CD4-positive, alpha-beta T cell treated with Interleukin-15 for 4 hours (primary cell): Measurements from ENCODE around the gene EXTL1.
"Not testable (repeated sequence)": the region's sequence is repeated elsewhere in the genome, so short reads cannot be mapped to it uniquely, and the experiment has no call there.

Source experiments
- DNase-seq: peaks from one replicate; pipeline ENCODE4 v3.0.0-alpha.2; 2020; ENCODE audit warnings: low spot score

EXTL1 gene, protein sequence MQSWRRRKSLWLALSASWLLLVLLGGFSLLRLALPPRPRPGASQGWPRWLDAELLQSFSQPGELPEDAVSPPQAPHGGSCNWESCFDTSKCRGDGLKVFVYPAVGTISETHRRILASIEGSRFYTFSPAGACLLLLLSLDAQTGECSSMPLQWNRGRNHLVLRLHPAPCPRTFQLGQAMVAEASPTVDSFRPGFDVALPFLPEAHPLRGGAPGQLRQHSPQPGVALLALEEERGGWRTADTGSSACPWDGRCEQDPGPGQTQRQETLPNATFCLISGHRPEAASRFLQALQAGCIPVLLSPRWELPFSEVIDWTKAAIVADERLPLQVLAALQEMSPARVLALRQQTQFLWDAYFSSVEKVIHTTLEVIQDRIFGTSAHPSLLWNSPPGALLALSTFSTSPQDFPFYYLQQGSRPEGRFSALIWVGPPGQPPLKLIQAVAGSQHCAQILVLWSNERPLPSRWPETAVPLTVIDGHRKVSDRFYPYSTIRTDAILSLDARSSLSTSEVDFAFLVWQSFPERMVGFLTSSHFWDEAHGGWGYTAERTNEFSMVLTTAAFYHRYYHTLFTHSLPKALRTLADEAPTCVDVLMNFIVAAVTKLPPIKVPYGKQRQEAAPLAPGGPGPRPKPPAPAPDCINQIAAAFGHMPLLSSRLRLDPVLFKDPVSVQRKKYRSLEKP

DNA sequence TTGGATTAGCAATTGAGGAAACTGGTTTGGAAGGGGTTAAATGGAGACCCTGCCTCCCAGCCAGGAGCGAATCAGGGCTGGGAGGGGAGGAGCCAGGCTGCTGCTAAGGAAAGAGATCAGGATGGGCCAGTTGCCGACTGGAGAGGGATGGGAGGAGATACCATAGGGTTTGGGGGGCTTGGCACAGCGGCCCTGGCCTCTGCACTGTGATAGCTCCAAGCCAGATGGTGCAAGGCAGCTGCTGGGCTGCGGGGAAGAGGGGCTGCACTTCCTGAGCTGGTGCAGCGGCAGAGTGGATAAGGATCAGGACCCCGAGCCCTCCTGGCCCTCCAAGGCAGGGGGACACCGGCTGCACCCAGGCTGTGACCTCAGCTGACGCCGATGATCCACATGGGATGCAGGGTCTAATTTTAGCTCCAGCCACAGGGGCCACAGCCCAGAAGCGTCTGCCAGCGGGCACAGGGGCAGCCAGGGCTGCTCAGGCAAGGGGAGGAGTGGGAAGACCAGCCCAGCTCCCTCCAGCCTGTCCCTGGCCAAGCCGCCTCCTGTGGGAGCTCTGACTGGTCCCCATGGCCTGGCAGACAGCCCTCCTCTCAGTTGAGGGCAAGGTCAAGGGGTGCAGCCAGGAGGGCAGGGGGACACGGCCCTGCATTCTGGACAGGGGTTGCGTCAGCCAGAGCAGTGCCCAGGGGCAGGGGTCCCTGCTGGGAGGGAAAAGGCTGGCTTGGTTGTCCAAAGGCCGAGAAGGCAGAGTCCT lies at the start of gene EXTL1:
TSS of gene EXTL1 (plus strand) at position 129 of the 757 bp plus-strand sequence. CDS start 872 bp downstream, outside the sequence.
- DNase-seq: no peak

DNA sequence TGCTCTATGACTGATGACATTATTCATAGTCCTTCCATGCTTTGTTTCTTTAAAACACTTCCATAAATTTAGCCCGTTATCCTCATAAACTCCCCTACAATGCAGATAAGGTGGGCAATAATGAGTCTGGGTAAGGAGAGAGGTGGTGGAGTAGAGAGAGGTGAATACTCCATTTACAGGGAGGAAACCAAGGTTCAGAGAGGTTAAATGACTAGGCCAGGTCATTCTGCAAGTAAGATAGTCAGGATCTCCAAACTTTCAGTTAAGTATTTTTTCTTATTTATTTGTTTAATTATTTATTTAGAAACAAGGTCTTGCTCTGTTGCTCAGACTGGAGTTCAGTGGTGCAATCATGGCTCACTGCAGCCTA lies 49.8 kb upstream of the EXTL1 start:
- DNase-seq: no peak

GRCh38 chr1:25973610-25974321 lies 47.8 kb upstream of the EXTL1 start:
- no peak for DNase-seq

DNA sequence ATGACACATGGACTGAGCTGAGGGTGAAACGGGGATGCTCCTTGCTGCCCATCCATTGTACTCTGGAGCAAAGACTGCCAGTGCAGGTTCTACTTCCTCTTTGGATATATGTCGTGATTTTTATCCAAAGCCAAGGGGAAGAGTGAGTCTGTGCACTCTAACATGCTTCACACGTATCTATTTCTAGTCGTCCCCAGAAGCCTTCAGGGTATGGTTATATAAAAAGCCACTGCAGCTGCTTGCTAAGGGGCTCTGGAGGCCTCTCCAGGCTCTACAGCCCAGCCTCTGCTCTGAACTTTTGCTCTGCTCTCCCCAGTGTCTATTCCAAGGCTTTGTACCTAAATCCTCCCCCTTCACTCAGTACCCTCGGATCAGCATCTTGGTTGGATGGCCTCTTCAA lies 43.8 kb upstream of the EXTL1 start:
- no peak for DNase-seq

DNA sequence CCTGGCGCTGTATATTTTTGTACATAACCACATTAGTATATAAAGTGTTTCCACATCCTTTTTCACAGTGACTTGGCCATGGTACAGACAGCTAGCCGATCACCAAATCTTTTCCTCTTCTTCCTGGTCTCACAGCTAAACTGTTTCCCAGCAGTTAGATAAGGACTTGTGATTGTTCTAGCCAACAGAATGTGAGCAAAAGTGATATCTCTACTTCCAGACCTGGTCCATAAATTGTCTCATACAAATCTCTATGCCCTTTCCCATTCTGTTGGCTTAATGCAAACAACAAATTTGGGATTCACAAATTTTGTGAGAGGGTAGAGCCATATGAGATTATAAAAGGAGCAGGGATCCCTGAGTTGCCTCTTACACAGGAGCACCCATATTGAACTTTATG lies 43.2 kb upstream of the EXTL1 start:
- DNase-seq: no peak

DNA sequence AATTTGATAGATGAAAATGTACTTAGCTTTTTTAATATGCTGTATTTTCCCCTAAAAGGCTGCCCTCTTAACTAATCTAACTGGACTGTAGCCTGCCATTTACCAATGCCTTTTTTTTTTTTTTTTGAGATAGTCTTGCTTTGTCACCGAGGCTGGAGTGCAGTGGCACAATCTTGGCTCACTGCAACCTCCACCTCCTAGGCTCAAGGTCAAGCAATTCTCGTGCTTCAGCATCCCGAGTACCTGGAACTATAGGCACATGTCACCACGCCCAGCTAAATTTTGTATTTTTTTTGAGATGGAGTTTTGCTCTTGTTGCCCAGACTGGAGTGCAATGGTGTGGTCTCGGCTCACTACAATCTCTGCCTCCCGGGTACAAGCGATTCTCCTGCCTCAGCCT lies 42.4 kb upstream of the EXTL1 start:
- no peak for DNase-seq

DNA sequence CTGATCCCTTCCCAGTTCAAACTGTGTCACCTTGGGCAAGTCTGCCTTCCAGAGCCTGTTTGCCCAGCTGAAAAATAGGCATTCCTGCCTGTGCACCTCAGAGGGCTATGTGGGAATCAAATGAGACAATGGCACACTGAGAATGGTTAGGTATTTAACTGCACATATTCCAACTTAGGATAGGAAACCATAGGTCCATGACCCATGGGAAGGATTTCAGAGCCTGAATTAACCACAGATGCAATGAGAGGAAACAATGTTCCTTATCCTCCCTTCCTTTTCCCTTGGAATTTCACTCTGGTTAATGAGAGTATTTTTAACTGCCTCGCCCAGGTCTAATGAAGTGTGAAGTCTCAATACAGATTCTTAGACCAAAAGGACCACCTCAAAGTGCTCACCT lies 36.4 kb upstream of the EXTL1 start:
- DNase-seq: no peak

- DNase-seq: no peak
Observed at GRCh38 chr1:25985670-25986069, 35.9 kb upstream of the EXTL1 start.

DNA sequence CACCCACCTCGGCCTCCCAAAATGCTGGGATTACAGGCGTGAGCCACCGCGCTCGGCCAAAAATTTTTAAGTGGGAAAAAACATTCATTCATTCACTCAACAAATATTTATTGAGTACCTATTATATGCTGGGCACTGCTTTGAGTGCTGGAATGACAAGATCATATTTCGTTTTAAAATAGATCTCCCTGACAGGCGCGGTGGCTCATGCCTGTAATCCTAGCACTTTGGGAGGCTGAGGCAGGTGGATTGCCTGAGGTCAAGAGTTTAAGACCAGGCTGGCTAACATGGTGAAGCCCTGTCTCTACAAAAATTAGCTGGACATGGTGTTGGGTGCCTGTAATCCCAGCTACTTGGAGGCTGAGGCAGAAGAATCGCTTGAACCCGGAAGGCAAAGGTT lies 34.8 kb upstream of the EXTL1 start:
- DNase-seq: not testable (repeated sequence)

- no peak for DNase-seq
Observed at GRCh38 chr1:25987951-25988350, 33.6 kb upstream of the EXTL1 start.

DNA sequence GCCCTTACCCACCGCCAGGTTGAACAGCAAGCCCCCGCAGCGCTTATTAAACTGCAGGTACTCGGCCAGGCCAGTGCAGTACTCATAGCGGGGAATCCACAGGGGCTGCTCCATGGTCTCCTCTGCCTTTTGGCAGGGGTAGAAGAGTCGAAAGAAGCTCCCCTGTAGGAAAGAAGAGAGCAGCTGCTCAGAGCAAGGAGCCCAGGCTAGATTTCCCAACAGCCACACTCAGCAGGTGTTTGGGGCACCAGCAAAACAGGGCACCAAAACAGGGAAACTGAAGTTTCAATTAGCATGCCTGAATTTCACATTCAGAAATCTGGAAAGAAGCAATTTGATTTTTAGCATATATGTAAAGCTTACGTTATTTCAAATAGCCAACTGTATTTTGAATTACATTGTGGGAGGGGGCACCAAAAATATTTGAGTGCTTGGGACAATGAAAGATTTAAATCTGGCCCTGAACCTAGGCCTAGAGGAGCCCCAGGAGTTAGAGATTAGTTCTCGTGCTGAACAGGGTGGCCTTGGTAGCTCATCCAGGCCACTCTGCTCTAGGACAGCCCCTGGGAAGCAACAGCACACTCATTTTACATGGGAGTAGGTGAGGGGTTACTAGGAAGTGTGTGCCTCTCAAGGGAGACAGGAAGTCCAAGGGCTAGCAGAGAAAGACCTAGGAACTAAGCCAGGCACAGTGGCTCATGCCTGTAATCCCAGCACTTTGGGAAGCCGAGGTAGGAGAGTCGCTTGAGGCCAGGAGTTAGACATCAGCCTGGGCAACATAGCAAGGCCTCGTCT lies 31.9 kb upstream of the EXTL1 start:
- no peak for DNase-seq

GRCh38 chr1:25990251-25990650 lies 31.3 kb upstream of the EXTL1 start:
- DNase-seq: no peak

- DNase-seq: peak; percentile 51
Observed at GRCh38 chr1:25990702-25991395, 30.7 kb upstream of the EXTL1 start.

DNA sequence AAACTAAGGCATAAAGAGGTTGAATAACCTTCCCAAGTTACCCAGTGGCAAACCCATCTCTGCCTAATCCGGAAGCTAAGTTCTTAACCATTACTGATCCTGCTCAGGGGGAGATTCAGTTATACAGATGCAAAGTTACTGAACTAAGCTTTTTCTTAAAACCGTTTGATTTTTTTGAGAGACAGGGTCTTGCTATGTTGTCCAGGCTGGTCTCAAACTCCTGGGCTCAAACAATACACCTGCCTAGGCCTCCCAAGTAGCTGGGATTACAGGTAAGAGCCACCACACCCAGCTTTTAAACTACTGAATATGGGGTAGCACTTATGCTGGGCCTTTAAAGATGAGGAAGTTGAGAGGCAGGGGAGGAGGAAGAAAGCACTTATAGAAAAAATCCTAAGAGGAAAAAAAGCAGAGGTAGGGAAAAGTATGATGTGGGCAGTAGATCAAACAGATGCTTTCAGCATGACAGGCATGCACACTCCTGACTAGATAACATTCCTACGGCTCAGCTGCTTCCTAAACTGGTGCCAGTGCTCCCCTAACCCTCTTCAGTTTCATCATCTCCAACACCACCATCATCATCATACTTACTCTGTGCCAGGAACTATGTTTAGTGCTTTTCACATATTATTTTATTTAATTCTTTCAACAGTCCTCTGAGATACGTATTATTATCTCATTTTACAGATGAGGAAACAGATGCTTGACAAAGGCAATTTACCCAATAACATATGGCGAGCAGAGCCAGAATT lies 29.5 kb upstream of the EXTL1 start:
- no peak for DNase-seq

DNA sequence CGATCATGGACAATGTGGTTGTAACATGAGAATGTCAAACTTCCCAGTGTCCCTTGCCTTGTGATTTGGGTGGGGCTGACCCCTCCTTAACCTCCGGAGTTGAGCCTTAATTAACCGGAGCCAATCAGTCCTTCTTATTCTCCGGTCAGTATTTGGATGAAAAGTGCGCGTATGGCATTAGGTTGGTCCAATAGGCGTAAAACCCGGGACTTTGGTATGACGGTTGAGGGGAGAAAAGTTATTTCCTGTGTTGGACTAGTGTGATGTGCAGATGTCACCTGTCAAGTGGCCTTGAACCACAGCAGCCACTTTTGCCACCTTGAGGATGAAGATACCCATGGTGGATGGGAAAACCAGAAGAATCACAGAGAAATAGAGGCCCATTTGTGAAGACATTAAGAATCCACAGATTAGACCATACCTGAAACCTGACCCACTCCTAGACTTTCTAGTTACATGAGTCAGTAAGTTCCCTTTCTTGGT lies 28.8 kb upstream of the EXTL1 start:
- DNase-seq: no peak

GRCh38 chr1:25993197-25993951 lies 28.2 kb upstream of the EXTL1 start:
- DNase-seq: no peak

DNA sequence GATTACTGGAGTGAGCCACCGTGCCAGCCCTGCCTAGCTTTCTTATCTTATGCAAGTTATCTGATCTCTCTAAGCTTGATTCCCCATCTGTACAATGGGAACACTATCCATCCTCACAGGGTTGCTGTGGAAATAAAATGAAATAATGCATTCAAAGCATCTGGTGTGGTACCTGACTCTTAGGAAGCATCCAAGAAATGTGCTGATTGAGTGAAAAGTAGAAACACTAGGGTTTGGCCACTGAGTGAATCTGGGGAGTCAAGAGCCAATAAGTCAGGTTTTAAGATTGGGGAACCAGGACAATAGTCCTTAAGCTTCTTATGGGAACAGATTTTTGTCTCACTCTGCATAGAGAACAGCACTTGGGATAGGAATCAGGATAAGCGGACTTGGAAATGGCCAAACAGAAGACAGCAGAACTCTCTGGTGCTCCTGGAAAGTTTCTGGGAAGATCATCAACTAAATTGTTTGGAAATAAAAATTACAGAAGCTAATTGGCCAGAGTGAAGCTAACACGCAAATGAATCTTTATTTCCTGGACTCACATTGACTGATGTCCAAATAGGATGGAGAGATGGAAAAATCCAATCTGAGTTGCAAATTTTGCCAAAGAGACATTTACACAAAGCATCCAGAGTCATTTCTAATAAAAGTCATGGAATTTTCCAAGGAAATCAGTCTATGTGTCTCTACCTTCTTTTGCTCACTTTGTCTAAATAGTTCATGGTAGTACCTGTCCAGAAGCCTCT lies 27.0 kb upstream of the EXTL1 start:
- DNase-seq: no peak
